NCI-H2196 (cell line): ENCODE data around the gene MSRB3.
A peak's percentile ranks its signal among the peaks of the same experiment; 100 is the strongest.
"Not testable (repeated sequence)": the region's sequence is repeated elsewhere in the genome, so short reads cannot be mapped to it uniquely, and the experiment has no call there.

ENCODE experiments used
- DNase-seq: peaks from one replicate; lab custom pipeline; 2025; ENCODE audit not compliant: unreplicated experiment; lab: John Stamatoyannopoulos, UW

MSRB3 gene

GRCh38 chr12:65285532-65285931, 7.0 kb downstream of the MSRB3 start:
- DNase-seq = not testable (repeated sequence)

GRCh38 chr12:65287426-65287825, 8.9 kb downstream of the MSRB3 start:
- DNase-seq = no peak

GRCh38 chr12:65292241-65292640, 13.8 kb downstream of the MSRB3 start:
- no peak for DNase-seq

GRCh38 chr12:65293735-65294134, 15.3 kb downstream of the MSRB3 start:
- DNase-seq = no peak

- no peak for DNase-seq
Observed at GRCh38 chr12:65294641-65295262, 16.3 kb downstream of the MSRB3 start.

- DNase-seq = no peak
Observed at GRCh38 chr12:65296508-65297265, 18.2 kb downstream of the MSRB3 start.

GRCh38 chr12:65300097-65300496, 21.6 kb downstream of the MSRB3 start:
- DNase-seq = no peak

- no peak for DNase-seq
Observed at GRCh38 chr12:65300679-65301349, 22.3 kb downstream of the MSRB3 start.

- no peak for DNase-seq
Observed at GRCh38 chr12:65302891-65303290, 24.4 kb downstream of the MSRB3 start.

GRCh38 chr12:65305346-65305950, 27.0 kb downstream of the MSRB3 start:
- DNase-seq = no peak

- DNase-seq = peak; percentile 11
Observed at GRCh38 chr12:65306366-65307168, 28.1 kb downstream of the MSRB3 start.

GRCh38 chr12:65307169-65307501, 28.7 kb downstream of the MSRB3 start:
- no peak for DNase-seq

- no peak for DNase-seq
Observed at GRCh38 chr12:65308006-65308405, 29.5 kb downstream of the MSRB3 start.

GRCh38 chr12:65308601-65309071, 30.2 kb downstream of the MSRB3 start:
- no peak for DNase-seq

GRCh38 chr12:65311260-65311659, 32.8 kb downstream of the MSRB3 start:
- DNase-seq = no peak

GRCh38 chr12:65313719-65314317, 35.3 kb downstream of the MSRB3 start:
- peak; percentile 17 for DNase-seq

GRCh38 chr12:65315238-65315637, 36.8 kb downstream of the MSRB3 start:
- not testable (repeated sequence) for DNase-seq

- DNase-seq = no peak
Observed at GRCh38 chr12:65318186-65318685, 39.8 kb downstream of the MSRB3 start.

GRCh38 chr12:65319688-65320200, 41.3 kb downstream of the MSRB3 start:
- no peak for DNase-seq

- no peak for DNase-seq
Observed at GRCh38 chr12:65323070-65323469, 44.6 kb downstream of the MSRB3 start.
